Choroid plexus epithelial cell (primary cell): Measurements from ENCODE around the gene ZNF444.

Source experiments
- DNase-seq: peaks from one replicate; pipeline ENCODE4 v3.0.0-alpha.2; 2010; ENCODE audit warnings: low read depth
- H3K4me3 ChIP-seq: 2 replicates; pipeline ENCODE4 v1.5.1; 2011; ENCODE audit warnings: low read depth, mild to moderate bottlenecking, control low read depth, low read length, moderate library complexity
- CTCF ChIP-seq: conservative IDR thresholded peaks from 2 replicates; pipeline ENCODE4 v1.5.1; 2011; ENCODE audit warnings: low read depth, mild to moderate bottlenecking, control low read depth, inconsistent platforms, low read length, moderate library complexity

The ZNF444 gene

DNA sequence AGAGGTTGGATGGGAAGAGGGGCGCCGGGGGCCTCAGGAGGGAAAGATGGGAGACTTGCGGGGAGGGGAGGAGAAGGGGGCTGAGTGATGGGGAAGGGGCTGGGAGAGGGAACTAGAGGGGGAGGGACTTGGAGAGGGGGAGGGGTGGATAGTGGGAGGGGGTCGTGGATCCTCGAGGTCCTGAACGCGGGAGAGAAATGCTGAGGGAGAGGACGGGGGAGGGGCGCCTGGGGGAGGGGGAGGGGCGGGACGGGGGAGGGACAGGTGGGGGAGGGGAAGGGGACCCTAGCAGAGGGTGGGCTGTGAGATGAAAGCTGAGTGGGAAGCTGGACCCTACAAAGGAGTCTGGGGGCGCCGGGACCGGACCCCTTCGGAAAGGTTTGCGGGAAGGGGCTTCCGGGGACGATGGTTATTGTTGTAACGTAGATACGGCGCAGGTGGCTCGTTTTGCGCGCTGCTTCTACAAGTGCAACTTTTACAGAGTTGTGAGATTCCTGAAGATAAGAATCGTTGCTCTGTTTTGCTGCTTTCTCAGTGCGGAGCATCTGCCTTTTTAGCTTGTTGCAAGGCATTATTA lies 418 bp downstream of the ZNF444 start:
- peak overlapping the region; percentile 70 for H3K4me3 ChIP-seq
- TF ChIP-seq CTCF = no peak
- DNase-seq = peak; percentile 31

- H3K4me3 ChIP-seq = peak overlapping the region; percentile 70
- no peak for TF ChIP-seq CTCF
- DNase-seq = no peak
Observed at GRCh38 chr19:56142087-56142787, 1.1 kb downstream of the ZNF444 start.

- no peak for TF ChIP-seq CTCF
- no peak overlapping the region for H3K4me3 ChIP-seq
- DNase-seq = no peak
Observed at GRCh38 chr19:56142897-56143434, 1.9 kb downstream of the ZNF444 start.

DNA sequence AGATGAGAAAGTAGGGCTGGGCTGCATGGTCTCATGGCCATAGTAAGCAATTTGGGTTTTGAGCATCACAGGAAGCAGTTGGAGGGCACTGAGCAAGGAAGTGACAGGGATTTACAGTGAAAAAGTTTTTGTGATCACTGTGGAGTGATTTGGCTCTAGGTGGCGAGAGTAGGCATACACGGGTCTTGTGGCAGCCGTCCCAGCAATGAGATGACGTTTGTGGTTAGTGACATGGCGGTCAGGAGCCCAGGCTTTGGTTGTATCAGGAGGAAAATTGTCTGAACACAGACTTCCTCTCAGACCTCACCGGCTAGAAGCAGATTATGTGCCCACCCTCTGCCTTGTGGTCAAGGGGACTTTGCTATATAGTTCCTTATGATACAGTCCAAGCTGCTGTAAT lies 3.3 kb downstream of the ZNF444 start:
- DNase-seq = no peak

GRCh38 chr19:56144831-56145230 lies 3.7 kb downstream of the ZNF444 start:
- no peak for DNase-seq
- TF ChIP-seq CTCF = no peak
- no peak overlapping the region for H3K4me3 ChIP-seq

More for the DNA sequence above, 3.3 kb downstream of the ZNF444 start:
- H3K4me3 ChIP-seq = no peak overlapping the region
- no peak for TF ChIP-seq CTCF

- no peak for DNase-seq
- no peak overlapping the region for H3K4me3 ChIP-seq
- TF ChIP-seq CTCF = no peak
Observed at GRCh38 chr19:56145698-56146097, 4.6 kb downstream of the ZNF444 start.

DNA sequence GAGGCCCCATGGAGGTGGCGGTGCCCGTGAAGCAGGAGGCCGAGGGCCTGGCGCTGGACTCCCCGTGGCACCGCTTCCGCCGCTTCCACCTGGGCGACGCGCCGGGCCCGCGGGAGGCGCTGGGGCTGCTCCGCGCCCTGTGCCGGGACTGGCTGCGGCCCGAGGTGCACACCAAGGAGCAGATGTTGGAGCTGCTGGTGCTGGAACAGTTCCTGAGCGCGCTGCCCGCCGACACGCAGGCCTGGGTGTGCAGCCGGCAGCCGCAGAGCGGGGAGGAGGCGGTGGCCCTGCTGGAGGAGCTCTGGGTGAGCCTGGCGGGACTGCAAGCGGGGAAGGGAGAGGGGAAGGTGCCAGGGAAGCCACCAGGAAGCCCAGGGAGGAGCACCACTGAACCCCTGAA lies 5.8 kb downstream of the ZNF444 start:
- DNase-seq = no peak
- H3K4me3 ChIP-seq = no peak overlapping the region
- no peak for TF ChIP-seq CTCF
